ENCODE measurements around the gene OR6C76.

OR6C76 gene

DNA sequence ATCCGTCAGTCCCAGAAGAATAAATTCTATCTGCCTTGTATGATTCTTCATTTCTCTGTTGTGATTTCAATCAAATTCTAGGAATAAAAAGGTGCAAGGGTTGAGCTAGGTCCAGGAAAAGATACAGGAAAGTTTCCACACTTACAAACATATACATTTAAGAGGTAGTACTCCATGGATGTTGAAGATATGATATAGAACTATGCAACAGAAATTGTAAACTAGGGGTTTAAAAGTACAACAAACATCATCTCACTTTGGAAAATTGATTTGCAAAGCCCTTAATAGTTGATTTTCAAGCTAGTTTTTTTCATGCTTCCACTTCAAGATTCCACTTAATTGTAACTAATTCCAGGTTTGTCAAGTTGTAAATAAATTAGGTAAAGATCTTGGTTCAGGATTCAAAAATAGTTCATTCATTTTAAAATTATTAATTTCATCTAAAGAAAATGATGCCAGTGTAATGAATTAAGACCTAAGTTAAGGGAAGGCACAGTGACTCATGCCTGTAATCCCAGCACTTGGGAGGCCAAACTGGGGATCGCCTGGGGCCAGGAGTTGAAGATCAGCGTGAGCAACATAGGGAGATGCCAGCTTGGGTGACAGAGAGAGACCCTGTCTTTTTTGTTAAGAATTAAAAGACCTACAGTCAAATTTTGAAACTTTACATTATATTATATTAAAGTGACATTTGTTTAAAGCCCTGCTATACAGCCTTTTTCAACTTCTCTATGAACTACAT lies 44.2 kb downstream of the OR6C76 start, which contains the start of gene OR6C70:
TSS of gene OR6C70 (minus strand) at position 51 of the 742 bp plus-strand sequence. CDS start at position 51, 0 bp downstream.
- DNase-seq = no peak

DNA sequence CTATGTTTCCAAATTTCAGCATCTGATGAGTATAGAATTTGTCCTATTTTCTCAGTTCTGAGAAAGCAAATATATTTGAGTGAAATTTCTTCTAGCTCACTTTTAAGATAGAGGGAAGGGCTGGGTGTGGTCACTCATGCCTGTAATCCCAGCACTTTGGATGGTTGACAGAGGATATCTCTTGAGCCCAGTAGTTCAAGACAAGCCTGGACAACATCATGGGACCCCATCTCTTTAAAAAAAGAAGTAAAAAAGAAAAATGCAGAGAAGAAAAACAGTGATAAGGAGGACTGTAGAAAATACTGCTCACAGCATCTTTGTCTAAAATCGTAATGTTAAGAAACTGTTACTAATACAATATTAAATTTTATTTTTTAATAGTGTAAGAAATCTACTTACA lies 46.2 kb downstream of the OR6C76 start:
- no peak for DNase-seq
